Umbilical cord (tissue), 2 donors: Measurements from ENCODE around the gene CTDSP1. TPM values are rescaled to one million over a fixed set of nuclear protein-coding genes. Genes with fewer than 3 reads are reported as not detected.

ENCODE experiments used
- DNase-seq: peaks from one replicate; pipeline ENCODE4 v3.0.0-alpha.2; 2015; ENCODE audit warnings: low spot score
- total RNA-seq: library from RNA; depleted of rRNA; stranded (reverse); fragments of >200 nt; gene quantifications from one replicate; pipeline ENCODE4 v1.2.3, GENCODE V29; 2014; ENCODE audit warnings: low replicate concordance; ENCODE audit not compliant: insufficient read depth

CTDSP1 gene
- total RNA-seq, 1 donor from 2014 or later = 74.2 TPM

DNA sequence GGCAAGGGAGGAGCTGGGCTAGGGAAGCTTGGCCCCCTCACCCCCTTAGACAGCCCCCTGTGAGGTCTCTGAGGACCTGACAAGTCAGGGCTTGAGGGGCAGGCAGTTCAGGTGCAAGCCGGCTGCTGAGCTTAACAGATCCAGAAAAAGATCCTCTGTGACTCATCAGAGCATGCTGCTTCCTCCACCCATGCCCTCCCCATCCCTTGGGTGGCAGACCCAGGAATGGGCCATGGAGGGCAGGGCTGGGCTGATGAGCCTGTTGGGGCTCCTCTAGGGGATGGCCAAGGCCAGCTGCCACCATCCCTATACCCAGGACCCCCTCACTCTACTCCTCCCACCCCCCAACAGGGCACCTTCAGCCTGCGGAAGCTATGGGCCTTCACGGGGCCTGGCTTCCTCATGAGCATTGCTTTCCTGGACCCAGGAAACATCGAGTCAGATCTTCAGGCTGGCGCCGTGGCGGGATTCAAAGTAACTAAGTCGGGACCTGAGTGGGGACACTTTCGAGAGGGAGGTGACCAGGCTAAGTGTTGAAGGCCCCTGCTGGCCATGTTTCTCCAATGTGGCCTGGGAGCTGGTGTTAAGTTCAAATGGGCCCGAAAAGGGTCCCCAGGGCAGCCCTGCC, 15.7 kb upstream of the CTDSP1 start:
- DNase-seq = peak; percentile 76

GRCh38 chr2:218384975-218385374, 14.7 kb upstream of the CTDSP1 start:
- no peak for DNase-seq

- DNase-seq = no peak
These were observed 12.9 kb upstream of the CTDSP1 start for GRCh38 chr2:218386505-218387368.

GRCh38 chr2:218387369-218388194, 12.1 kb upstream of the CTDSP1 start:
- peak; percentile 63 for DNase-seq

GRCh38 chr2:218389333-218390150, 10.1 kb upstream of the CTDSP1 start:
- DNase-seq = no peak

GRCh38 chr2:218391202-218391601, 8.5 kb upstream of the CTDSP1 start:
- DNase-seq = no peak

- no peak for DNase-seq
These were observed 7.2 kb upstream of the CTDSP1 start for GRCh38 chr2:218392459-218392858.

DNA sequence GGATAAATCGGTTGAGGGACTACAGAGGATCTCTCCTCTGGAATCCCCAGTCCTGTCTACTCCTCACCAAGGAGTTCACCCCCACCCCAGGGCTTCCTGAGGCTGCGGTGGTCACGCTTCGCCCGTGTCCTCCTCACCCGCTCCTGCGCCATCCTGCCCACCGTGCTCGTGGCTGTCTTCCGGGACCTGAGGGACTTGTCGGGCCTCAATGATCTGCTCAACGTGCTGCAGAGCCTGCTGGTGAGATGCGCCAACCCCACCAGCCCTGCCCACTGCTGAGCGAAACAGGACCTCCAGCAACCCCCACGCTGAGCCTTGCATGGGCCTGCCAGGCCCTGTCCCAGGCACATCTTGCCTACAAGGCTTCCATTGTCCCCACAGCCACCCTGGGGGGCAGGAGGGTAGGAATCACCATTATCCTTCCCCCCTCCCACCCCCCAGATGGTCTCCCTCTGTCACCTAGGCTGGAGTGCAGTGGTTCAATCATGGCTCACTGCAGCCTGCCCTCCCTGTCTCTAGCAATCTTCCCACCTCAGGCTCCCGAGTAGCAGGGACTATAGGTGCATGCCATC, 6.7 kb upstream of the CTDSP1 start:
- DNase-seq = no peak

DNA sequence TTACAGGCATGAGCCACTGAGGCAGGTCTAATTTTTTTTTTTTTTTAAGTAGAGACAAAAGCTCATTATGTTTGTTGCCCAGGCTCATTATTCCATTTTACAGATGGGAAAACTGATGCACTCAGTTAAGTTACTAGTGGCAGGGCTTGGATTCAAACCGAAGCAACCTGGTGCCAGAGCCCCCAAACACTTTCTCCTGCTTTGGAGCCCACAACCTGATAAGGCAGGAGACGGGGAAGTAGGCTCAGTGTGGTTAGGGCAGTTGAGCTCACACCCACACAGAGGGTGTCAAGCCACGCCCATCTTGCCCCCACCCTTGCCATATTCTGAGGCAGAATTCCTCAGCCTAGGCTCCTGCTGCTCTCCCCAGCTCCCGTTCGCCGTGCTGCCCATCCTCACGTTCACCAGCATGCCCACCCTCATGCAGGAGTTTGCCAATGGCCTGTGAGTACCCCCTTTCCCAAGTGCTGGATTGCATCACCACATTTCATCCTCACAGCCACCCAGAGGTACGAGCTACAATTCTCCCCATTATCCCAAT, 5.8 kb upstream of the CTDSP1 start:
- no peak for DNase-seq

GRCh38 chr2:218394298-218395089, 5.2 kb upstream of the CTDSP1 start:
- no peak for DNase-seq

- no peak for DNase-seq
These were observed 4.6 kb upstream of the CTDSP1 start for GRCh38 chr2:218395090-218395444.

DNA sequence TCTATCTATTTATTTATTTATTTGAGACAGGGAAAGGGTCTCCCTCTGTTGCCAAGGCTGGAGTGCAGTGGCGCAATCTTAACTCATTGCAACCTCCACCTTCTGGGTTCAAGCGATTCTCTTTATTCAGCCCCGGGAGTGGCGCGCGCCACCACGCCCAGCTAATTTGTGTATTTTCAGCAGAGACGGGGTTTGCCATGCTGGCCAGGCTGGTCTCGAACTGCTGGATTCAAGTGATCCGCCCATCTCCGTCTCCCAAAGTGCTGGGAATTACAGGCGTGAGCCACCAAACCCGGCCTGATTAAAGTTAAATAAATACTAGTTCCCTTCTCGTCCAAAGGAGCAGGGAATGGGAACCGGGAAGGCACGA, 4.2 kb upstream of the CTDSP1 start:
- no peak for DNase-seq

GRCh38 chr2:218395826-218396687, 3.6 kb upstream of the CTDSP1 start:
- DNase-seq = peak; percentile 98

- DNase-seq = peak; percentile 87
These were observed 2.8 kb upstream of the CTDSP1 start for GRCh38 chr2:218396688-218397462.

DNA sequence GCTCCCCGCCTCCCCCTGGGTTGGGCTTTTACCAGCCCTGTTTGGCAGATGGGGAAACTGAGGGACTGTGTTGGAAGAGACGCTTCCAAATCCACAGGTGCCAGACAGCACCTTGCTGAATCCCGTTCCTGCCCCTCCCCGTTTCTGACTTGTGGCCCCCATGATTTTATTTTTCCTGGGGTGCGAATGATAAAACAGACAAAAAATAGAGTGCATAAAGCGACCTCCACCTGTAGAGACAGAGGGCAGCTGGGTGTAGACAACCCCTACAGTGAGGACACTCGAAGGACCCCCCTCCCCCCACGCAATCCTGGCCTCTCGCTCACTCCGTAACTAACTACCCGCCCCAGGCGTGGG, 2.2 kb upstream of the CTDSP1 start:
- no peak for DNase-seq

DNA sequence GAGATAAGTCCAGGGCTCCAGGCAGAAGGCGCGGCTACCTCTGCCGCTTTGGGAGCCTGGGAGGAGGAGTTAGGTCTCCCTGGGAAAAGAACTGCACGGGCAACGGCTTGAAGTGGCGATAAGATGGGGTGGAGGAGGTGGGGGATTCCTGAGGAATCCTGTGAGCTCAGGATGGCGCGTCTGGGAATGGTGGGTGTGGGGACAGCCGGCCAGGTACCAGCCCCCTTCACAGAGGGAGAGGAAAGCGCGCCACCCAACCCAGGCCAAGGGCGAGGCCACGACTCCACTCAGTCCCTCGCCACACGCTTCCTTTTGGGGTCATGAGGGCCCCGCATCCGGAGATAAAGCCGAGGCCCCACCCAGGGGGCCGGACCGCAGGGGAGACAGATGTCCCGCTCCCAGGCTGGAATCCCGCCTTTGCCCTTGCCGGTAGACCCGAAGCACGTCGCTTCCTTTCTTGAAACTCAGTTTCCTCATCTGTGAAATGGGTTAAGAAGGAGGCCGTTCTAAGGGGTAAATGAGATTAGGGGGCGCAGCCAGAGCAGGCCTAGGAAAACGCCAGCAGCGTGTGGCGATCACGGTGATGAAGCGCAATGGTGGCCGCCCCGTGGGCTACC, 1.7 kb upstream of the CTDSP1 start:
- DNase-seq = peak; percentile 95

DNA sequence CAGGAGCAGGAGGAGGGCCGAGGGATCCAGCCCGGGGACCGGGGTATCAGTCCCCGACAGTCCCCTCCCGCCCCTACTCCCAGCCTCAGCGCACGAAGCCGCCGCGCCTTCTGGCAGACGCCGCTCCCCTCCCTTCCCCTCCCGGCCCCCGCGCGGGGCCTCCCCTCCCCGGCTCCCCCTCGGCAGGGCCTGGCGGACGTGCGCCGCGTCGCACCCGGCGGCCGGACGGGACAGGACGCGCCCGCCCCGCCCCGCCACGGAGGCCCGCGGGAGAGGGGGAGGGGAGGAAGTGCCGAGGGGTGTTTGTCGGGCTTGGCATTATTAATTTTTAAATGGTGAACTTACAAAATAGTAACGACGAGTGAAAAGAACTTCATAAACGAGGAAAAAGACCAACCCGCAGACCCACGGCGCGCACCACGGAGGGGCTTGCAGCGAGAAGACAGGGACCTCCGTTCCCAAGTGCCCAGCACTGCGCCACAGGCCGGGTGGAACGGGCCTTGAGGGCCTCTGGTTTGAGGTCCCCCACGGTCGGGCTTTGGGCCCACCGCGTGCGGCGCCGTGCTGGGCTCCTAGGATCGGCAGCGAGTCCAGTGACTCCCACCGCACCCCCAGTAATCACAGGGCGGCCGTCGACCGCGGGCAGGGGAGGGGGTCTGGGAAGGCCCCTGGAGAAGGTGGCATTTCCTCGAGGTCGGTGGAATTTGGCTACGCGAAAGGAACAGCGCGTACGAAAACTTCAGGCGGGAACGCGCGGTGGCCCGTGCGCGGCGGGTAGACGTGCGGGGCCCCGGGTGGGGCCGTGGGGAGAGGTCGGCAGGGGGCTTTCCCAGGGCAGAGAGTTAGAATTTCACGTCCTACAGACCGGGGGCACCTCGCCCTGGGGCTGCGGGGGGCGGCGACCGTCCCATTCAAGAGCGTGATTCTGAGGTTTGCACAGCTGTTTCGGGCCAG, 954 bp upstream of the CTDSP1 start:
- DNase-seq = peak; percentile 93
